ENCODE data around the gene PPME1. TPM values are rescaled to one million over a fixed set of nuclear protein-coding genes. Genes with fewer than 3 reads are reported as not detected.

The PPME1 gene
- total RNA-seq, 1 experiment from 2014 or later = 81.0 TPM

DNA sequence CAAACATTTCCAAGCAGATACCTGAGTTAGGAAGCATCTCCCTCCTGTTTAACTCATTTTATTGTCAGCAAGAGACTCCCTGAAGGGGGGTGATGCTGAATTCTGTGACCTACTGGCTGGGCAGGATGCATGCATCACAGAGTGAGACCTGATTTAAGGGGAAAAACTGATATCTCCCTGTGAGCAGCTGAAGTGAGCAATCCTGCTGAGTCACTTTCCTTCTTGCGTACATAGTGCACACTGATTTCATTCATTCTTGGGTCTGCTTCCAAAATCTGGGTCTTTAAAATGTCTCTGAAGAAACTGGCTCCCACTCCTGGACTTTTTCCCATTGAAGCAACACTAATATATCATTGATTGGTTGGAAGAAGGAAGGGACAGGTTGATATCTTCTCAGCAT is 117.1 kb downstream of the PPME1 start:
- BruUV-seq (replicated peaks) = no TSS peak
- no peak overlapping the region for H3K4me3 ChIP-seq
- CTCF ChIA-PET = no interaction called here
- H3K4me2 ChIP-seq = peak overlapping the region; percentile 42
- no peaks in the 10 kb centered on the region for H4K20me1 ChIP-seq (ENCODE audit: insufficient read depth)
- H3K27me3 ChIP-seq (ENCODE audit: insufficient read depth, low read depth) = no peaks in the 10 kb centered on the region
- peak; percentile 32 to 75 for DNase-seq
- H3K27ac ChIP-seq = peak overlapping the region; percentile 73
- peaks cover 10% of the 10 kb centered on the region; the same call in 1 of the 2 replicates for H3F3A ChIP-seq (ENCODE audit: insufficient read depth, low read depth)
- POLR2A ChIA-PET (ENCODE audit: unreplicated experiment) = no interaction called here
- H2AFZ ChIP-seq = peak overlapping the region; percentile 29
- intact Hi-C loops (cut with micrococcal nuclease; ENCODE audit: unreplicated experiment) = no loop called here
- TF ChIP-seq, protein P1, sequence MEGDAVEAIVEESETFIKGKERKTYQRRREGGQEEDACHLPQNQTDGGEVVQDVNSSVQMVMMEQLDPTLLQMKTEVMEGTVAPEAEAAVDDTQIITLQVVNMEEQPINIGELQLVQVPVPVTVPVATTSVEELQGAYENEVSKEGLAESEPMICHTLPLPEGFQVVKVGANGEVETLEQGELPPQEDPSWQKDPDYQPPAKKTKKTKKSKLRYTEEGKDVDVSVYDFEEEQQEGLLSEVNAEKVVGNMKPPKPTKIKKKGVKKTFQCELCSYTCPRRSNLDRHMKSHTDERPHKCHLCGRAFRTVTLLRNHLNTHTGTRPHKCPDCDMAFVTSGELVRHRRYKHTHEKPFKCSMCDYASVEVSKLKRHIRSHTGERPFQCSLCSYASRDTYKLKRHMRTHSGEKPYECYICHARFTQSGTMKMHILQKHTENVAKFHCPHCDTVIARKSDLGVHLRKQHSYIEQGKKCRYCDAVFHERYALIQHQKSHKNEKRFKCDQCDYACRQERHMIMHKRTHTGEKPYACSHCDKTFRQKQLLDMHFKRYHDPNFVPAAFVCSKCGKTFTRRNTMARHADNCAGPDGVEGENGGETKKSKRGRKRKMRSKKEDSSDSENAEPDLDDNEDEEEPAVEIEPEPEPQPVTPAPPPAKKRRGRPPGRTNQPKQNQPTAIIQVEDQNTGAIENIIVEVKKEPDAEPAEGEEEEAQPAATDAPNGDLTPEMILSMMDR (conservative IDR thresholded peaks at IDR 0.05) = no peak
- no peak for TF ChIP-seq EZH2 (IDR thresholded peaks at IDR 0.05; ENCODE audit: low read depth)
- H3K9me2 ChIP-seq (ENCODE audit: insufficient read depth) = no peaks in the 10 kb centered on the region
- no peaks in the 10 kb centered on the region for H3K36me3 ChIP-seq (ENCODE audit: low read depth)
- peaks cover 28% of the 10 kb centered on the region for H3K4me1 ChIP-seq (replicated peaks; ENCODE audit: insufficient read depth)
- H3K79me2 ChIP-seq (ENCODE audit: low read depth) = no peaks in the 10 kb centered on the region
- no peaks in the 10 kb centered on the region for H3K9me3 ChIP-seq (ENCODE audit: insufficient read depth, low read depth)

DNA sequence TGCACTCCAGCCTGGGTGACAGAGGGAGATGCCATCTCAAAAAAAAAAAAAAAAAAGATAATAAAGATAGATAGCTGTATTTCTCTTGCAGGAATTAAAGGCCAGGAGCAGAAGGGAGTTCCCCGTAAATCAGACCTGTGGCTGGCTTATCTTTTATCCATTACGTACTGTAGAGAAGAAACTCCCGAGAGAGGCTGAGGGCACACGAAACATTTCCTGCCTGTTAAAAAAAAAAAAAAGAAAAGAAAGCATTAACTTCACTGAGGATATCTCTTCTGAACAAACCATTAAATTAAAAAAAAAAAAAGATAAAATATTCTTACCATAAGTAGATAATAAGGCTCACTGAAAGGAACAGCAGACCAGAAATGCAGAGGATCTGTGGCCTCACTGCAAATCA is 117.8 kb downstream of the PPME1 start:
- intact Hi-C loops (cut with micrococcal nuclease; ENCODE audit: unreplicated experiment) = no loop called here
- POLR2A ChIA-PET (ENCODE audit: unreplicated experiment) = no interaction called here
- CTCF ChIA-PET = no interaction called here

GRCh38 chr11:74297484-74297883 is 126.4 kb downstream of the PPME1 start:
- Histone ChIP-seq H3F3A (ENCODE audit: insufficient read depth, low read depth) (no peaks in the 10 kb centered on the region), H3K4me2 (no peak overlapping the region), H3K27me3 (ENCODE audit: insufficient read depth, low read depth) (no peaks in the 10 kb centered on the region), H4K20me1 (ENCODE audit: insufficient read depth) (no peaks in the 10 kb centered on the region), H3K9me3 (ENCODE audit: insufficient read depth, low read depth) (peaks cover 8% of the 10 kb centered on the region; the same call in 1 of the 2 replicates), H2AFZ (no peak overlapping the region), H3K4me3 (no peak overlapping the region), H3K27ac (no peak overlapping the region), H3K79me2 (ENCODE audit: low read depth) (no peaks in the 10 kb centered on the region), H3K9me2 (ENCODE audit: insufficient read depth) (peaks cover 6% of the 10 kb centered on the region; the same call in 1 of the 2 replicates), H3K4me1 (replicated peaks; ENCODE audit: insufficient read depth) (no peaks in the 10 kb centered on the region), H3K36me3 (ENCODE audit: low read depth) (no peaks in the 10 kb centered on the region)
- no TSS peak for BruUV-seq (replicated peaks)
- TF ChIP-seq EZH2 (IDR thresholded peaks at IDR 0.05; ENCODE audit: low read depth) = no peak
- TF ChIP-seq, protein P1 (conservative IDR thresholded peaks at IDR 0.05) = no peak
- ChIA-PET POLR2A (ENCODE audit: unreplicated experiment) (no interaction called here), CTCF (no interaction called here)
- DNase-seq = no peak
- intact Hi-C loops (cut with micrococcal nuclease; ENCODE audit: unreplicated experiment) = no loop called here

More for the DNA sequence above, 117.8 kb downstream of the PPME1 start:
- peaks cover 10% of the 10 kb centered on the region; the same call in 1 of the 2 replicates for H3F3A ChIP-seq (ENCODE audit: insufficient read depth, low read depth)
- H3K36me3 ChIP-seq (ENCODE audit: low read depth) = no peaks in the 10 kb centered on the region
- H3K27me3 ChIP-seq (ENCODE audit: insufficient read depth, low read depth) = no peaks in the 10 kb centered on the region
- H3K27ac ChIP-seq = peak overlapping the region; percentile 73
- no peak overlapping the region for H3K4me2 ChIP-seq
- no peak overlapping the region for H2AFZ ChIP-seq
- H3K9me2 ChIP-seq (ENCODE audit: insufficient read depth) = no peaks in the 10 kb centered on the region
- no peaks in the 10 kb centered on the region for H3K79me2 ChIP-seq (ENCODE audit: low read depth)
- DNase-seq = peak in 1 of 2 experiments; percentile 12
- no TSS peak for BruUV-seq (replicated peaks)
- TF ChIP-seq, protein P1 (conservative IDR thresholded peaks at IDR 0.05) = no peak
- no peak for TF ChIP-seq EZH2 (IDR thresholded peaks at IDR 0.05; ENCODE audit: low read depth)
- H3K9me3 ChIP-seq (ENCODE audit: insufficient read depth, low read depth) = peaks cover under 1% of the 10 kb centered on the region; the same call in 1 of the 2 replicates
- H3K4me1 ChIP-seq (replicated peaks; ENCODE audit: insufficient read depth) = peaks cover 23% of the 10 kb centered on the region
- H3K4me3 ChIP-seq = no peak overlapping the region
- no peaks in the 10 kb centered on the region for H4K20me1 ChIP-seq (ENCODE audit: insufficient read depth)
